IMR-90 (cell line): ENCODE measurements around the gene TRIM2. TPM values are rescaled to one million over a fixed set of nuclear protein-coding genes. Genes with fewer than 3 reads are reported as not detected.

Experiments used
- ATAC-seq: fragments of 200-7000 bp; cut with Tn5 transposase; 2 replicates; pipeline ENCODE4 v1.9.1; 2020; ENCODE audit warnings: low read depth, mild to moderate bottlenecking, moderate library complexity
- BruUV-seq: library from RNA; stranded (reverse); fragments of 400-500 nt; replicated peaks from 2 replicates; lab custom pipeline; 2021; lab: Mats Ljungman, UMichigan
- CTCF ChIA-PET: fragments of 300-600 bp; formaldehyde crosslinking; extraction: SDS; loops from one replicate; lab custom pipeline; 2021; ENCODE audit warnings: antibody characterized with exemption; lab: Yijun Ruan, JAX
- POLR2A ChIA-PET: fragments of 300-600 bp; sonication (Branson Sonifier 250); formaldehyde crosslinking; loops from one replicate; lab custom pipeline; 2022; ENCODE audit warnings: antibody characterized with exemption; ENCODE audit not compliant: unreplicated experiment; lab: Charles Lee
- DNase-seq: peaks from one replicate; pipeline ENCODE4 v3.0.0; 2013
- H2AFZ ChIP-seq: replicated peaks from 2 replicates; pipeline ENCODE3; 2013; ENCODE audit warnings: low read length, mild to moderate bottlenecking; ENCODE audit not compliant: poor library complexity
- H2AK5ac ChIP-seq: 2 replicates; pipeline ENCODE4 v1.6.1; 2013; ENCODE audit warnings: low read depth, low read length, inconsistent platforms
- H2AK9ac ChIP-seq: replicated peaks from 2 replicates; pipeline ENCODE3; 2013; ENCODE audit warnings: mild to moderate bottlenecking, low read depth, low read length, moderate library complexity; ENCODE audit not compliant: poor library complexity
- H2BK120ac ChIP-seq: 2 replicates; pipeline ENCODE4 v1.6.1; 2013; ENCODE audit warnings: low read depth, low read length, inconsistent platforms
- H2BK15ac ChIP-seq: 3 replicates; pipeline ENCODE4 v1.6.1; 2013; ENCODE audit warnings: low read depth, low read length, inconsistent platforms
- H2BK20ac ChIP-seq: 2 replicates; pipeline ENCODE4 v1.6.1; 2013; ENCODE audit warnings: low read depth, mild to moderate bottlenecking, inconsistent platforms, low read length, moderate library complexity
- H2BK5ac ChIP-seq: 2 replicates; pipeline ENCODE4 v1.6.1; 2013; ENCODE audit warnings: mild to moderate bottlenecking, low read depth, low read length, inconsistent platforms; ENCODE audit not compliant: poor library complexity, severe bottlenecking
- H3K14ac ChIP-seq: replicated peaks from 2 replicates; pipeline ENCODE4 v1.6.1; 2013; ENCODE audit warnings: low read depth, low read length, inconsistent platforms
- H3K18ac ChIP-seq: 2 replicates; pipeline ENCODE4 v1.6.1; 2013; ENCODE audit warnings: low read depth, low read length, control low read depth
- H3K23ac ChIP-seq: 2 replicates; pipeline ENCODE4 v1.6.1; 2013; ENCODE audit warnings: low read depth, low read length, inconsistent platforms
- H3K27ac ChIP-seq: 2 replicates; pipeline ENCODE4 v1.5.1; 2013; ENCODE audit warnings: mild to moderate bottlenecking, control low read depth, low read length; ENCODE audit not compliant: insufficient read depth
- H3K27me3 ChIP-seq: 2 replicates; pipeline ENCODE4 v1.6.1; 2013; ENCODE audit warnings: low read length; ENCODE audit not compliant: control insufficient read depth, insufficient read depth
- H3K36me3 ChIP-seq: 2 replicates; pipeline ENCODE4 v1.6.1; 2013; ENCODE audit warnings: low read length, mixed read lengths; ENCODE audit not compliant: control insufficient read depth, insufficient read depth
- H3K4ac ChIP-seq: 2 replicates; pipeline ENCODE4 v1.6.1; 2013; ENCODE audit warnings: low read depth, low read length, inconsistent platforms
- H3K4me1 ChIP-seq: 2 replicates; pipeline ENCODE4 v1.6.1; 2013; ENCODE audit warnings: low read length, mixed read lengths; ENCODE audit not compliant: control insufficient read depth, insufficient read depth
- H3K4me2 ChIP-seq: 2 replicates; pipeline ENCODE4 v1.6.1; 2013; ENCODE audit warnings: low read depth, mild to moderate bottlenecking, control low read depth, low read length, moderate library complexity
- H3K4me3 ChIP-seq: 2 replicates; pipeline ENCODE4 v1.5.1; 2013; ENCODE audit warnings: low read depth, mild to moderate bottlenecking, control low read depth, low read length, moderate library complexity; ENCODE audit not compliant: insufficient read depth
- H3K56ac ChIP-seq: 2 replicates; pipeline ENCODE4 v1.6.1; 2013; ENCODE audit warnings: low read length, inconsistent platforms; ENCODE audit not compliant: insufficient read depth; ENCODE audit errors: extremely low read depth
- H3K79me1 ChIP-seq, 2 experiments: 2 replicates each; pipeline ENCODE4 v1.6.1; 2013; ENCODE audit warnings: low read length in 2 of 2, inconsistent platforms in 1 of 2, low read depth in 1 of 2
- H3K9ac ChIP-seq: 2 replicates; pipeline ENCODE4 v1.6.1; 2013; ENCODE audit warnings: low read depth, low read length, control low read depth
- H3K9me1 ChIP-seq: 2 replicates; pipeline ENCODE4 v1.6.1; 2013; ENCODE audit warnings: low read length, inconsistent platforms; ENCODE audit not compliant: insufficient read depth
- H3K9me3 ChIP-seq: 2 replicates; pipeline ENCODE4 v1.6.1; 2013; ENCODE audit warnings: low read length; ENCODE audit not compliant: control insufficient read depth, insufficient read depth
- H4K20me1 ChIP-seq: 2 replicates; pipeline ENCODE4 v1.6.1; 2013; ENCODE audit warnings: low read length, inconsistent platforms; ENCODE audit not compliant: insufficient read depth
- H4K5ac ChIP-seq: 2 replicates; pipeline ENCODE4 v1.6.1; 2013; ENCODE audit warnings: mild to moderate bottlenecking, low read depth, low read length, control low read depth
- H4K8ac ChIP-seq, 2 experiments: 2 replicates each; pipeline ENCODE4 v1.6.1; 2013; ENCODE audit warnings: low read depth in 2 of 2, low read length in 2 of 2, control low read depth in 1 of 2, inconsistent platforms in 1 of 2
- H4K91ac ChIP-seq: 2 replicates; pipeline ENCODE4 v1.6.1; 2013; ENCODE audit warnings: low read depth, low read length, inconsistent platforms; ENCODE audit not compliant: insufficient read depth
- MAFK ChIP-seq: IDR thresholded peaks from 2 replicates; pipeline ENCODE4 v1.6.1; 2012; ENCODE audit warnings: low read depth, low read length, improper control_type of control experiment
- WGBS, 2 experiments: methylation state at CpG; one replicate each; pipeline versions ENCODE4 v1.1.5 to v1.1.7; 2013; ENCODE audit warnings: missing lambda C conversion rate in 2 of 2; ENCODE audit not compliant: insufficient read length in 1 of 2; ENCODE audit errors: extremely low coverage in 2 of 2; 5-methylcytosine and 5-hydroxymethylcytosine counted together
- dilution Hi-C: fragments of 300-500 bp; cut with HindIII; formaldehyde crosslinking; loops from one replicate; pipeline ENCODE4 v1.14.3; 2018; ENCODE audit warnings: low sequenced_read_pairs; ENCODE audit not compliant: unreplicated experiment
- in situ Hi-C: fragments of 300-500 bp; cut with MboI; formaldehyde crosslinking; loops from 3 replicates; pipeline ENCODE4 v1.14.3; 2019; ENCODE audit warnings: low sequenced_read_pairs, inconsistent platforms, mixed read lengths
- intact Hi-C: fragments of 100-400 bp; cut with micrococcal nuclease; formaldehyde crosslinking; loops from 2 replicates; pipeline ENCODE4 v1.10.0; 2022
- polyA plus RNA-seq, 3 experiments: library from polyadenylated mRNA; depleted of rRNA; stranded (reverse); fragments of >200 nt; gene quantifications; 2 replicates each; pipeline ENCODE4 v1.2.3, GENCODE V29; 2012; ENCODE audit warnings: low replicate concordance in 1 of 3
- total RNA-seq: library from RNA; depleted of rRNA; stranded (reverse); fragments of >200 nt; gene quantifications from 2 replicates; pipeline ENCODE4 v1.2.3, GENCODE V29; 2012
- TF ChIP-seq, protein P1 (sequence below): fragments of 150-350 bp; IDR thresholded peaks from 2 replicates; pipeline ENCODE4 v1.6.1; 2017; ENCODE audit warnings: mild to moderate bottlenecking, antibody characterized with exemption, low read length, low read depth

Gene TRIM2
- total and polyA plus RNA-seq, 2 of the 4 experiments (the other 2 are of a cell fraction) = 16.0 to 64.2 TPM

DNA sequence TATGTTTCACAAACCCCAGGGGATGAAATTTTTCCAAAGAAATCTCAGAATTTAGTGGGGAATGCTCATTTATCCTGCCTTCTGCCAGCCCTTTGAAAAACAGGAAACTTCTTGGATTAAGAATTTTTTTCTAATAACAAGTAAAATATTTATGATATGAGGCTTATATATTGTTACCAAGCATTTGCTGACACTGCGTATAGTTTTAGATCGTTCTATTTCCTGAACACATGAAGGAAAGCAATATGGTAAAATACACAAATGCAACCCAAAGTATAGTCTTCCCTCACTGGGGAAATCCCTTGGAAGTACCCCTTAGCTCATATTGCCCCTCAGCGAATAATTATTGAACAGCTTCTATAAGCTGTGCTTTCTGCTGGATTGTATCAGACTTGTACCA is 85.9 kb downstream of the TRIM2 start:
- no peak overlapping the region for H3K56ac ChIP-seq

More for the DNA sequence above, 85.9 kb downstream of the TRIM2 start:
- DNase-seq (no peak), ATAC-seq (no peak)
- Histone ChIP-seq H4K91ac (no peak overlapping the region), H2AK5ac (no peak overlapping the region), H3K4ac (no peak overlapping the region), H4K8ac (no peak overlapping the region), H3K4me2 (no peak overlapping the region), H3K36me3 (peaks cover 6% of the 10 kb centered on the region; the same call in 1 of the 2 replicates), H3K9me3 (peaks cover 2% of the 10 kb centered on the region), H3K9me1 (0 out of 2 replicates have a peak, but pooled peaks cover 3% of the 10 kb centered on the region), H4K5ac (no peak overlapping the region), H4K20me1 (no peaks in the 10 kb centered on the region), H3K79me1 (peaks cover 3 to 7% of the 10 kb centered on the region in 2 experiments; a peak in 2 of 4 replicates), H3K14ac (no peak overlapping the region), H2BK5ac (no peak overlapping the region), H3K27ac (no peak overlapping the region), H2AK9ac (no peak overlapping the region), H3K18ac (no peak overlapping the region), H2BK20ac (no peak overlapping the region), H3K4me1 (peaks cover 8% of the 10 kb centered on the region), H3K23ac (no peak overlapping the region), H3K9ac (no peak overlapping the region), H2BK15ac (no peak overlapping the region), H2BK120ac (no peak overlapping the region), H3K27me3 (no peaks in the 10 kb centered on the region), H2AFZ (no peak overlapping the region), H3K4me3 (no peak overlapping the region)
- CTCF ChIA-PET = no interaction called here
- POLR2A ChIA-PET = no interaction called here
- intact Hi-C loops (no loop called here), dilution Hi-C loops (no loop called here), in situ Hi-C loops (no loop called here)
- no CpG with 5 or more reads among the region's 3 CpGs for WGBS, 2 experiments
- BruUV-seq = no TSS peak
- TF ChIP-seq MAFK = peak; percentile 78
- TF ChIP-seq, protein P1, sequence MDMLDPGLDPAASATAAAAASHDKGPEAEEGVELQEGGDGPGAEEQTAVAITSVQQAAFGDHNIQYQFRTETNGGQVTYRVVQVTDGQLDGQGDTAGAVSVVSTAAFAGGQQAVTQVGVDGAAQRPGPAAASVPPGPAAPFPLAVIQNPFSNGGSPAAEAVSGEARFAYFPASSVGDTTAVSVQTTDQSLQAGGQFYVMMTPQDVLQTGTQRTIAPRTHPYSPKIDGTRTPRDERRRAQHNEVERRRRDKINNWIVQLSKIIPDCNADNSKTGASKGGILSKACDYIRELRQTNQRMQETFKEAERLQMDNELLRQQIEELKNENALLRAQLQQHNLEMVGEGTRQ = no peak
